HG03025 (cell line): ENCODE measurements around the gene CALCB.

Source experiments
- ATAC-seq: cut with Tn5 transposase; IDR thresholded peaks from one replicate; pipeline ENCODE4 v1.9.1; 2021; ENCODE audit warnings: mild to moderate bottlenecking, moderate library complexity; ENCODE audit not compliant: unreplicated experiment, low FRiP score

The CALCB gene

GRCh38 chr11:15114501-15115475 lies 41.4 kb downstream of the CALCB start, which contains the start of gene INSC:
Gene INSC (plus strand): TSS chr11:15114923. CDS start chr11:15149175, 34,252 bp downstream.
- ATAC-seq = no peak

GRCh38 chr11:15115686-15116085 lies 42.3 kb downstream of the CALCB start:
- no peak for ATAC-seq

DNA sequence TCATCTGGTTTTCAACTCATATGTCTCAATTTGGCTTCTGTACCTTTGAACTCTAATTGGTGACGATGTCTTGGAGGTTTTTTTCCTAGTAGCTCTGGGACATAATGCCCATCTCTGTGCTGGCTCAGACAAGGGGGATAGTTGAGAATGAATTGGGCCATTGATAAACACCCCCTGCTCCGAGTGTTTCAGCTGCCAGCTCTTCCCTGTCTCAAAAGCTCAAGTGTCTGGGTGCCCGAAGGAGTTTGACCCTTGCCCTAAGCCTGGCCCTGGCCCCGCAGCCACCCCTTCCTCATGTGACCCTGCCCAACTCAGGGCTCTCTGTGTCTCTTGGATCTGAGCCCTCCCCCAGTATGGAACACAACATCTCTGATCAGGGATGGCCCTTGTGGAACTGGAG lies 44.4 kb downstream of the CALCB start:
- no peak for ATAC-seq

DNA sequence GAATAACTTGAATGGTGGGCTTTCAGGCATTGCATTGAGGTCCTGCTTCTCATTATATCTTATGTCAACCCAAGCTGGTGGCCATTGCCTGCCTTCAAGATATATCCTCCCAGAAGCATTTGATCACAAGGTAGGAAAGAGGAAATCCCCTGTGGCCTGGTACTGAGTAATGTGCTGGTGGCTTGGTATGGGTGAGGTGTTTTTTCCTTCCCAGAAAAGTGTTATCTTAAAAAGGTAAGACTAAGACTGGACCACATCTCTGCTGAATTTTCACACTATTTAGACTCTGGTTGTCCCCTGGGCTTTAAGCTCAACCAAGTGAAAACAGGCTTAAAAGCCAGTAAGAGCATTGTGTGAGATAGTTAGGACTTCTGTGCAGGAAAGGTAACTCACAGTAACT lies 45.0 kb downstream of the CALCB start:
- no peak for ATAC-seq

GRCh38 chr11:15119352-15119751 lies 46.0 kb downstream of the CALCB start:
- no peak for ATAC-seq

DNA sequence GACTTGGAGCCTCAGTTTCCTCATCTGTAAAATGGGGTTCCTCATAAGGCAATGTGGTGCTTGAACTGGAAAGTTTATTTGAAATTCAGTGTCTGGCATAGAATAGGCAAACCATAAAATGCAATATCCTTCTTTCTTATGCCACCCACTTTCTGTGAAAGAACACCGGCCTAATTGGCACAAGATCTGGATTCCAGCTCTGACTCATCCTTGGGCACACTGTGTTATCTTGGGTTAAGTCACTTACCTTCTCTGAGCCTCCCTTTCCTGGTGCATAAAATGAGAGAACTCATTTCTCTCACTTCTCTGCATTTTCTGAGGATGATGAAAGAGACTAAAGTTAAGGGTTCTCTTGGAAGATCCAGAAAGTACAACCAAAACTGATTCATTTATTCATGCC lies 46.4 kb downstream of the CALCB start:
- no peak for ATAC-seq

DNA sequence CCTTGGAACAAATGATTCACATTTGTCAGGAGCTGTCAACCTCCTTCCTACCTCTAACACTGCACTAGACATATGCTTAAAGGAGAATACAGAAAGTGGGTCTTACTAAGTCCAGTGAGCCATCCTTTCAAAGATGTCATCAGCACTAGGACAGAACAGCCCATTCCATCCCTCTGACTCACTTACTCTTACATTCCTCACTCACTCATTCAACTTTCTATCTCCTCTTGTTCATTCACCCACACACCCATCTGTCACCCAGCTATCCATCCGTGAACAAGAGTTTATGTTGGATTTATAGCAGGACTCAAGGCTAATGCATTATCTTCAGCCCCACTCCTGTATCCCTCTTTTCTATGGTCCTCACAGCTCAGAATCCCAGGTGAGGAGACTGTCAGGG lies 50.5 kb downstream of the CALCB start:
- ATAC-seq = no peak

DNA sequence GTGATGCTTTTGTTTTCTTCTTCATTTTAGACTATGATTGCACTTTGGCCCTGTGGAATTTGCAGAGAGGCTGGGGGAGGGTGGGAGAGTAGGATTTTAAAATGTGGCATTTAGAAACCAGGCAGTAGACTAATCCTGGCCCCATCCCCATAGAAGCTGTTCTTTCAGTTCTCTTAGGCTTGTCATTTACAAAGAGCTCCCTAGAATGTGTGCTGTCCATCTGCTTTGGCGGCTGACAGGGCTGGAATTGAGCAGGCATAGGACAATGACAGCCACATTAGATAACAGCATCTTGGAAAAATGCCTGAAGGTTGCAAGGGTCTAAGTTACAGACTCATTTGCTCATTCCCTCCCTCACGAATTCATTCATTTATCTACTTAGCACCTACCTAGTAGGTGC lies 51.1 kb downstream of the CALCB start:
- ATAC-seq = no peak

DNA sequence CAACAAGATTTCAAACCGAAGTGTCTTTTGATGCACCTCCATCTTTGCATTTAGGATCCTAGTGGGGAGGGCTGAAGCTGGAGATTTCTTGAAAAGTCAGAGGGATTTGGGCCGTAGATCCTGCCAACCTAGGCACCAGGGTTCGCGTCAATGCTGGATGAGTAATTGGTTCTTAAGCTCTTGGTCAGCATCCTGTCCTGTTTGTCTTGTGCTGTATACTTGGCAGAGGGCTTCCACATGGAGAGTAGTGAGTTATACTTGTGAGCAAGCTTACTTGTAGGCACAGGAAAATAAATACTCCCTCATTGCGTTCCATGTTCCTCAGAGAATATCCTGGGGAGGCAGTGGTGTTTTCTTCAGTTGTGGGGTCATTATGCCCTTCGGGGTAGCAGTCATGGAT lies 53.9 kb downstream of the CALCB start:
- ATAC-seq = no peak
